ENCODE measurements around the gene TMEM54.

- no peak for TF ChIP-seq SUZ12 (IDR thresholded peaks at IDR 0.05)
- no peak for TF ChIP-seq NFRKB (IDR thresholded peaks at IDR 0.05)
- TF ChIP-seq FOXM1 (IDR thresholded peaks at IDR 0.05; ENCODE audit: borderline replicate concordance) = no peak
- no peak for TF ChIP-seq FOXA1 (IDR thresholded peaks at IDR 0.05)
- TF ChIP-seq ZNF384 (IDR thresholded peaks at IDR 0.05) = no peak
- TF ChIP-seq BHLHE40 (IDR thresholded peaks at IDR 0.05; ENCODE audit: borderline replicate concordance) = no peak
- TF ChIP-seq TARDBP (IDR thresholded peaks at IDR 0.05) = no peak
- no peak for TF ChIP-seq LEF1 (IDR thresholded peaks at IDR 0.05; ENCODE audit: borderline replicate concordance)
Observed at GRCh38 chr1:32894019-32894600, 7.1 kb downstream of the TMEM54 start.
